ENCODE measurements around the gene FNDC3A. TPM values are rescaled to one million over a fixed set of nuclear protein-coding genes. Genes with fewer than 3 reads are reported as not detected.

Gene FNDC3A
- total RNA-seq, 1 experiment from 2014 or later: 24.3 TPM

DNA sequence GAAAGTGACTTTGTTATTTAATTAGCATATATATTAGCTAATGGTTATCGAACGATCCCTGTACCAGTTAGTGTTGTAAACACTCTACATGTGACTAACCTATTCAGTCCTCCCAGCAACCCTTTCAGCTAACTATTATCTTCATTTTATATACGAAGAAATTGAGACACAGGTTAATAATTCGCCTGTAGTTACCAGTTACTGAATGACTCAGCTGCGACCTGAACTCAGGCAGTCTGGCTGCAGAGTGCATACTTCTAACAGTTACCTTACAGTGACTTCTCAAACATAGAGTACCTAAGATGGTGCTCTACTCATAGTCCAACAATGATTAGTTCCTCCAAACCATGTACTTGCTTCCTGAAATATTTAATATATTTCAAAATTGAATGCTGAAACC is 117.7 kb downstream of the FNDC3A start:
- H3K27me3 ChIP-seq (ENCODE audit: control insufficient read depth, insufficient read depth, low read length): no peaks in the 10 kb centered on the region
- no peaks in the 10 kb centered on the region for H3K9me3 ChIP-seq (ENCODE audit: control insufficient read depth, insufficient read depth, low read depth, low read length)
- ChIA-PET CTCF (no interaction called here), POLR2A (no interaction called here)
- DNase-seq (ENCODE audit: low read depth, low spot score) (no peak), ATAC-seq (no peak)
- no TSS peak for BruUV-seq (replicated peaks)
- no peak overlapping the region for H3K4me3 ChIP-seq (ENCODE audit: low read depth in 2 of 2, low read length in 2 of 2)
- H3K36me3 ChIP-seq (ENCODE audit: control insufficient read depth, insufficient read depth, low read length): no peaks in the 10 kb centered on the region
- in situ Hi-C loops (cut with HindIII; ENCODE audit: low pct_unique_long_range_greater_than_20kb, low sequenced_read_pairs): no loop called here
- H3K27ac ChIP-seq (ENCODE audit: low read length): no peak overlapping the region
- TF ChIP-seq POLR2AphosphoS5 (IDR thresholded peaks at IDR 0.05; ENCODE audit: low read depth, low read length) (no peak), CTCF (IDR thresholded peaks at IDR 0.05) (no peak), TCF7L2 (IDR thresholded peaks at IDR 0.05; ENCODE audit: low read depth, low read length) (no peak)
- intact Hi-C loops (cut with micrococcal nuclease; ENCODE audit: unreplicated experiment): no loop called here
- no peaks in the 10 kb centered on the region for H3K4me1 ChIP-seq (ENCODE audit: control insufficient read depth, insufficient read depth, low read length)

DNA sequence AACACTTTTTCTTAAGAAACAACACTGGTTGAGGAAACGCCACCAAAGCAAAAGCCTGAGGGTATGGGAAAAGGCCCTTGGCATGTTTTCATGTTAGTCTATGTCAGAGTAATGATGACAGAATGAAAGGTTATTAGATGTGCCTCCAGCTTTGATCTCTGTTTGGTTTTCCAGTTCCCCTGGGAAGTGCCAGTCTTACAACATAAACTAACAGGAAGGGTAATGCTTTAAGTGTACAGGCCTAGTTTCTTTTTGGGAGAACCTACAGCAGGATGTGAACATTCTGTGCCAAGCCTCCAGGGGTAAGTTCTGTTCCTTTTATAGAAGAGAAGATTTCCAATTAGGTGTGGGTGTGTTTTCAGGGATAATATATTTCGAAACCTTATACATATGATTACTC is 121.7 kb downstream of the FNDC3A start:
- ATAC-seq (no peak), DNase-seq (ENCODE audit: low read depth, low spot score) (no peak)
- Histone ChIP-seq H3K4me3 (ENCODE audit: low read depth in 2 of 2, low read length in 2 of 2) (no peak overlapping the region), H3K36me3 (ENCODE audit: control insufficient read depth, insufficient read depth, low read length) (no peaks in the 10 kb centered on the region), H3K27ac (ENCODE audit: low read length) (no peak overlapping the region), H3K4me1 (ENCODE audit: control insufficient read depth, insufficient read depth, low read length) (no peaks in the 10 kb centered on the region), H3K27me3 (ENCODE audit: control insufficient read depth, insufficient read depth, low read length) (no peaks in the 10 kb centered on the region), H3K9me3 (ENCODE audit: control insufficient read depth, insufficient read depth, low read depth, low read length) (no peaks in the 10 kb centered on the region)
- CTCF ChIA-PET: no interaction called here
- intact Hi-C loops (cut with micrococcal nuclease; ENCODE audit: unreplicated experiment): no loop called here
- TF ChIP-seq CTCF (IDR thresholded peaks at IDR 0.05) (no peak), POLR2AphosphoS5 (IDR thresholded peaks at IDR 0.05; ENCODE audit: low read depth, low read length) (no peak), SIN3A (IDR thresholded peaks at IDR 0.05; ENCODE audit: borderline replicate concordance, insufficient read depth, low read depth, low read length) (no peak), TCF7L2 (IDR thresholded peaks at IDR 0.05; ENCODE audit: low read depth, low read length) (no peak)
- TF ChIP-seq, protein P1, sequence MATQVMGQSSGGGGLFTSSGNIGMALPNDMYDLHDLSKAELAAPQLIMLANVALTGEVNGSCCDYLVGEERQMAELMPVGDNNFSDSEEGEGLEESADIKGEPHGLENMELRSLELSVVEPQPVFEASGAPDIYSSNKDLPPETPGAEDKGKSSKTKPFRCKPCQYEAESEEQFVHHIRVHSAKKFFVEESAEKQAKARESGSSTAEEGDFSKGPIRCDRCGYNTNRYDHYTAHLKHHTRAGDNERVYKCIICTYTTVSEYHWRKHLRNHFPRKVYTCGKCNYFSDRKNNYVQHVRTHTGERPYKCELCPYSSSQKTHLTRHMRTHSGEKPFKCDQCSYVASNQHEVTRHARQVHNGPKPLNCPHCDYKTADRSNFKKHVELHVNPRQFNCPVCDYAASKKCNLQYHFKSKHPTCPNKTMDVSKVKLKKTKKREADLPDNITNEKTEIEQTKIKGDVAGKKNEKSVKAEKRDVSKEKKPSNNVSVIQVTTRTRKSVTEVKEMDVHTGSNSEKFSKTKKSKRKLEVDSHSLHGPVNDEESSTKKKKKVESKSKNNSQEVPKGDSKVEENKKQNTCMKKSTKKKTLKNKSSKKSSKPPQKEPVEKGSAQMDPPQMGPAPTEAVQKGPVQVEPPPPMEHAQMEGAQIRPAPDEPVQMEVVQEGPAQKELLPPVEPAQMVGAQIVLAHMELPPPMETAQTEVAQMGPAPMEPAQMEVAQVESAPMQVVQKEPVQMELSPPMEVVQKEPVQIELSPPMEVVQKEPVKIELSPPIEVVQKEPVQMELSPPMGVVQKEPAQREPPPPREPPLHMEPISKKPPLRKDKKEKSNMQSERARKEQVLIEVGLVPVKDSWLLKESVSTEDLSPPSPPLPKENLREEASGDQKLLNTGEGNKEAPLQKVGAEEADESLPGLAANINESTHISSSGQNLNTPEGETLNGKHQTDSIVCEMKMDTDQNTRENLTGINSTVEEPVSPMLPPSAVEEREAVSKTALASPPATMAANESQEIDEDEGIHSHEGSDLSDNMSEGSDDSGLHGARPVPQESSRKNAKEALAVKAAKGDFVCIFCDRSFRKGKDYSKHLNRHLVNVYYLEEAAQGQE (IDR thresholded peaks at IDR 0.05; ENCODE audit: insufficient read depth in 1 of 2, low read depth in 2 of 2, low read length in 1 of 2): no peak
- no TSS peak for BruUV-seq (replicated peaks)
- POLR2A ChIA-PET: no interaction called here
- in situ Hi-C loops (cut with HindIII; ENCODE audit: low pct_unique_long_range_greater_than_20kb, low sequenced_read_pairs): no loop called here

GRCh38 chr13:49098198-49098597 is 122.5 kb downstream of the FNDC3A start:
- no peak overlapping the region for H3K4me3 ChIP-seq (ENCODE audit: low read depth in 2 of 2, low read length in 2 of 2)
- CTCF ChIA-PET: no interaction called here
- no TSS peak for BruUV-seq (replicated peaks)
- H3K9me3 ChIP-seq (ENCODE audit: control insufficient read depth, insufficient read depth, low read depth, low read length): no peaks in the 10 kb centered on the region
- H3K36me3 ChIP-seq (ENCODE audit: control insufficient read depth, insufficient read depth, low read length): no peaks in the 10 kb centered on the region
- no peak overlapping the region for H3K27ac ChIP-seq (ENCODE audit: low read length)
- POLR2A ChIA-PET: no interaction called here
- DNase-seq (ENCODE audit: low read depth, low spot score) (no peak), ATAC-seq (no peak)
- intact Hi-C loops (cut with micrococcal nuclease; ENCODE audit: unreplicated experiment): no loop called here
- in situ Hi-C loops (cut with HindIII; ENCODE audit: low pct_unique_long_range_greater_than_20kb, low sequenced_read_pairs): no loop called here
- H3K4me1 ChIP-seq (ENCODE audit: control insufficient read depth, insufficient read depth, low read length): no peaks in the 10 kb centered on the region
- TF ChIP-seq, protein P1 (IDR thresholded peaks at IDR 0.05; ENCODE audit: insufficient read depth in 1 of 2, low read depth in 2 of 2, low read length in 1 of 2): no peak
- TF ChIP-seq SIN3A (IDR thresholded peaks at IDR 0.05; ENCODE audit: borderline replicate concordance, insufficient read depth, low read depth, low read length) (no peak), POLR2AphosphoS5 (IDR thresholded peaks at IDR 0.05; ENCODE audit: low read depth, low read length) (no peak)
- no peaks in the 10 kb centered on the region for H3K27me3 ChIP-seq (ENCODE audit: control insufficient read depth, insufficient read depth, low read length)
